HEK293 (cell line): Measurements from ENCODE around the gene CACUL1.

Experiments
- CTCF ChIA-PET: fragments of 350-600 bp; formaldehyde crosslinking; extraction: SDS; loops from one replicate; lab custom pipeline; 2021; ENCODE audit warnings: antibody characterized with exemption; lab: Yijun Ruan, JAX
- POLR2A ChIA-PET: fragments of 300-600 bp; formaldehyde crosslinking; extraction: SDS; loops from one replicate; lab custom pipeline; 2020; ENCODE audit warnings: antibody characterized with exemption, inconsistent platforms; lab: Yijun Ruan, JAX
- H3K27ac ChIP-seq: fragments of 200-500 bp; sonication (Bioruptor generic); 2 replicates; pipeline ENCODE4 v1.5.1; 2014; ENCODE audit warnings: low read depth, low read length, control low read depth, inconsistent platforms; ENCODE audit errors: extremely low read depth
- H3K36me3 ChIP-seq, 2 experiments: fragments of 200-500 bp in 1 of 2; sonication (Bioruptor generic) in 1 of 2; 1 replicate in 1 of 2; 2 replicates in 1 of 2; pipeline ENCODE4 v1.5.1; 2014 to 2017; ENCODE audit warnings: inconsistent platforms in 2 of 2, low read length in 2 of 2; ENCODE audit not compliant: control insufficient read depth in 2 of 2, insufficient read depth in 1 of 2
- H3K4me1 ChIP-seq: fragments of 200-500 bp; sonication (Bioruptor generic); 2 replicates; pipeline ENCODE4 v1.5.1; 2014; ENCODE audit warnings: mild to moderate bottlenecking, low read length, inconsistent platforms; ENCODE audit not compliant: control insufficient read depth, insufficient read depth
- H3K4me3 ChIP-seq: 2 replicates; pipeline ENCODE4 v1.5.1; 2011; ENCODE audit warnings: low read depth, mild to moderate bottlenecking, control low read depth, low read length, moderate library complexity
- H3K9me3 ChIP-seq: fragments of 200-500 bp; sonication (Bioruptor generic); 2 replicates; pipeline ENCODE4 v1.5.1; 2014; ENCODE audit warnings: low read depth, low read length, inconsistent platforms; ENCODE audit not compliant: control insufficient read depth, insufficient read depth
- OSR2 ChIP-seq: fragments of 450-650 bp; formaldehyde crosslinking; IDR thresholded peaks from 2 replicates; pipeline ENCODE4 v1.5.1; 2016; ENCODE audit warnings: missing biosample characterization, missing genetic modification characterization
- ZFP3 ChIP-seq: fragments of 450-650 bp; formaldehyde crosslinking; IDR thresholded peaks from 2 replicates; pipeline ENCODE4 v1.5.1; 2016; ENCODE audit warnings: low read depth, missing biosample characterization, missing genetic modification characterization
- ZNF157 ChIP-seq: fragments of 450-650 bp; formaldehyde crosslinking; IDR thresholded peaks from 2 replicates; pipeline ENCODE4 v1.5.1; 2016; ENCODE audit warnings: missing biosample characterization, missing genetic modification characterization
- ZNF23 ChIP-seq: fragments of 450-650 bp; formaldehyde crosslinking; IDR thresholded peaks from 2 replicates; pipeline ENCODE4 v1.5.1; 2016; ENCODE audit warnings: missing biosample characterization, missing genetic modification characterization, borderline replicate concordance
- ZNF311 ChIP-seq: fragments of 450-650 bp; formaldehyde crosslinking; IDR thresholded peaks from 2 replicates; pipeline ENCODE4 v1.5.1; 2017; ENCODE audit warnings: missing biosample characterization, missing genetic modification characterization, borderline replicate concordance
- ZNF473 ChIP-seq: fragments of 450-650 bp; formaldehyde crosslinking; IDR thresholded peaks from 2 replicates; pipeline ENCODE4 v1.5.1; 2017; ENCODE audit warnings: missing biosample characterization, missing genetic modification characterization
- ZNF777 ChIP-seq: fragments of 450-650 bp; formaldehyde crosslinking; IDR thresholded peaks from 2 replicates; pipeline ENCODE4 v1.5.1; 2017; ENCODE audit warnings: missing biosample characterization, missing genetic modification characterization, borderline replicate concordance
- ZNF785 ChIP-seq: fragments of 450-650 bp; formaldehyde crosslinking; IDR thresholded peaks from 2 replicates; pipeline ENCODE4 v1.5.1; 2016; ENCODE audit warnings: missing biosample characterization, missing genetic modification characterization
- TF ChIP-seq, protein P1 (sequence below): fragments of 450-650 bp; formaldehyde crosslinking; IDR thresholded peaks from 2 replicates; pipeline ENCODE4 v1.5.1; 2017; ENCODE audit warnings: missing biosample characterization, mild to moderate bottlenecking, missing genetic modification characterization, moderate library complexity
- TF ChIP-seq, protein P2 (sequence below): fragments of 450-650 bp; formaldehyde crosslinking; IDR thresholded peaks from 2 replicates; pipeline ENCODE4 v1.5.1; 2016; ENCODE audit warnings: missing biosample characterization, missing genetic modification characterization
- TF ChIP-seq, protein P3 (sequence below): fragments of 450-650 bp; formaldehyde crosslinking; IDR thresholded peaks from 2 replicates; pipeline ENCODE4 v1.5.1; 2017; ENCODE audit warnings: missing biosample characterization, missing genetic modification characterization
- TF ChIP-seq, protein P4 (sequence below): fragments of 450-650 bp; formaldehyde crosslinking; IDR thresholded peaks from 2 replicates; pipeline ENCODE4 v1.5.0; 2017; ENCODE audit warnings: missing biosample characterization, missing genetic modification characterization, borderline replicate concordance
- TF ChIP-seq, protein P5 (sequence below): fragments of 450-650 bp; formaldehyde crosslinking; IDR thresholded peaks from 2 replicates; pipeline ENCODE4 v1.5.1; 2016; ENCODE audit warnings: missing biosample characterization, missing genetic modification characterization

Gene CACUL1

DNA sequence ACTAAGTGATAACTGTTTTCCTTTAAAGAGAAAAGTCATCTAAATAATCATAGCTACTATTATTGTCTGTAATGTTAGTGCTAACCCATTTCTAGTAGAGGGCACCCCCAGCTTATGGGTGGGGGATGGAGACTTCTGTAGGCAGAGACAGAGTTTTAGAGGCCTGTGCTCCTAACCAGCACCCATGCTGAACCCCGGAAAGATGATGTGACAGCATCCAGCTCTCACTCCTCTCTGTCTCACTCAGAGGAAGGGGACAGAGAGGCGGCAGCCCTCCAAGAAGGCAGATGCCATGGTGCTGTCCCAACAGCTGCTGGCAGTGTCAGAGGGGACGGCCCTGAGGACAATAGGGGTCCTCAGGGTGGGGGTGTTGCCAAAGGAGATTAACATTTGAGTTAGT, 84.9 kb downstream of the CACUL1 start:
- CTCF ChIA-PET: interaction anchor here (1.1 kb wide), 1 partner anchor 50 kb away, joined by 5 read pairs; no protein-coding TSS in a partner anchor

DNA sequence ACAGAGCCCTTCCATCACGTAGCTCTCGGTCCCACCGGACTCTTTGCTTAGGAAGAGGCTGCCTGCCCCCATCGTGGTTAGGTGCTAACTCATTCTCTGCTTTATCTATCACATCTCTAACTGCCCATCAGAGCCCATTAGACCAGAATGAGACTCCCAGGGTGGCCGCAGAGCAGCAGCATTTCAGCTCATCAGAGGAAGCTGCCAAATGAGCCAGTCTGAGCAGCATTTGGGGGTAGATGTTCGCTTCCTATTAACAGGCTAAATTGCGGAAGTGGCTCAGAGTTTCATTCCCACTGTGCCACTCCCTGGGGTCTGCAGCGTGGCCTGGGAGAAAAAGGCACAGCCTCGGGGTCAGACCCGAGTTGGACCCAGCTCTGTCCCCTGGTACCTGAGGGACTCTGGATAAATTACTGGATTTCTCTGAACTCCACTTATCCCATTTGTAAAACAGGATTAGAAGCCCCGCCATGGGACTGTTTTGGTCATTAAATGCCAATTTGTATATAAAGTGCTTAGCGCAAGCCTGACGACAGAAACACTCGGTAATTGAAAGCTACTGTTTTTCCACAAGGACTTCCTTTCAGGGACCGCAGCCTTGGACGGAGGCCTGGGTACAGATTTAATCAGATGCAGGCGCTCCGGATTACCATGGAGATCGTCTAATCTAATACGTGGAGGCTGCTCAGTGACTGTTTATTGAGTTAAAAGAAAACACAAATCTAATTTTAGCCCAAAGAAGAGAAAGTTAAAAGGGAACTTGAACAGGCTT, 85.6 kb downstream of the CACUL1 start:
- Histone ChIP-seq H3K9me3 (no peaks in the 10 kb centered on the region), H3K36me3 (peaks cover 0 to 13% of the 10 kb centered on the region in 2 experiments; a peak in 1 of 3 replicates), H3K4me3 (no peak overlapping the region), H3K4me1 (0 out of 2 replicates have a peak, but pooled peaks cover 4% of the 10 kb centered on the region), H3K27ac (no peak overlapping the region)
- CTCF ChIA-PET: interaction anchor here (0.7 to 1.1 kb wide), 3 partner anchors 51 to 371 kb away, joined by 3 to 5 read pairs (median 3); no protein-coding TSS in a partner anchor
- no peak for TF ChIP-seq ZNF157
- TF ChIP-seq, protein P1, sequence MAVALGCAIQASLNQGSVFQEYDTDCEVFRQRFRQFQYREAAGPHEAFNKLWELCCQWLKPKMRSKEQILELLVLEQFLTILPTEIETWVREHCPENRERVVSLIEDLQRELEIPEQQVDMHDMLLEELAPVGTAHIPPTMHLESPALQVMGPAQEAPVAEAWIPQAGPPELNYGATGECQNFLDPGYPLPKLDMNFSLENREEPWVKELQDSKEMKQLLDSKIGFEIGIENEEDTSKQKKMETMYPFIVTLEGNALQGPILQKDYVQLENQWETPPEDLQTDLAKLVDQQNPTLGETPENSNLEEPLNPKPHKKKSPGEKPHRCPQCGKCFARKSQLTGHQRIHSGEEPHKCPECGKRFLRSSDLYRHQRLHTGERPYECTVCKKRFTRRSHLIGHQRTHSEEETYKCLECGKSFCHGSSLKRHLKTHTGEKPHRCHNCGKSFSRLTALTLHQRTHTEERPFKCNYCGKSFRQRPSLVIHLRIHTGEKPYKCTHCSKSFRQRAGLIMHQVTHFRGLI (tag by site-specific recombination): peak; percentile 56; the same call in 1 of the 2 replicates
- no peak for TF ChIP-seq ZFP3 (tag by site-specific recombination)
- TF ChIP-seq ZNF311 (tag by site-specific recombination): no peak
- TF ChIP-seq OSR2 (tag by site-specific recombination): 0 out of 2 replicates have a peak, but pooled peaks have one; percentile 26
- TF ChIP-seq ZNF473 (tag by site-specific recombination): no peak
- TF ChIP-seq, protein P2, sequence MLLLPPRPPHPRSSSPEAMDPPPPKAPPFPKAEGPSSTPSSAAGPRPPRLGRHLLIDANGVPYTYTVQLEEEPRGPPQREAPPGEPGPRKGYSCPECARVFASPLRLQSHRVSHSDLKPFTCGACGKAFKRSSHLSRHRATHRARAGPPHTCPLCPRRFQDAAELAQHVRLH: no peak
- TF ChIP-seq, protein P3, sequence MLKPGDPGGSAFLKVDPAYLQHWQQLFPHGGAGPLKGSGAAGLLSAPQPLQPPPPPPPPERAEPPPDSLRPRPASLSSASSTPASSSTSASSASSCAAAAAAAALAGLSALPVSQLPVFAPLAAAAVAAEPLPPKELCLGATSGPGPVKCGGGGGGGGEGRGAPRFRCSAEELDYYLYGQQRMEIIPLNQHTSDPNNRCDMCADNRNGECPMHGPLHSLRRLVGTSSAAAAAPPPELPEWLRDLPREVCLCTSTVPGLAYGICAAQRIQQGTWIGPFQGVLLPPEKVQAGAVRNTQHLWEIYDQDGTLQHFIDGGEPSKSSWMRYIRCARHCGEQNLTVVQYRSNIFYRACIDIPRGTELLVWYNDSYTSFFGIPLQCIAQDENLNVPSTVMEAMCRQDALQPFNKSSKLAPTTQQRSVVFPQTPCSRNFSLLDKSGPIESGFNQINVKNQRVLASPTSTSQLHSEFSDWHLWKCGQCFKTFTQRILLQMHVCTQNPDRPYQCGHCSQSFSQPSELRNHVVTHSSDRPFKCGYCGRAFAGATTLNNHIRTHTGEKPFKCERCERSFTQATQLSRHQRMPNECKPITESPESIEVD (tag by site-specific recombination): peak; percentile 55
- TF ChIP-seq ZNF23 (tag by site-specific recombination): no peak
- TF ChIP-seq, protein P4, sequence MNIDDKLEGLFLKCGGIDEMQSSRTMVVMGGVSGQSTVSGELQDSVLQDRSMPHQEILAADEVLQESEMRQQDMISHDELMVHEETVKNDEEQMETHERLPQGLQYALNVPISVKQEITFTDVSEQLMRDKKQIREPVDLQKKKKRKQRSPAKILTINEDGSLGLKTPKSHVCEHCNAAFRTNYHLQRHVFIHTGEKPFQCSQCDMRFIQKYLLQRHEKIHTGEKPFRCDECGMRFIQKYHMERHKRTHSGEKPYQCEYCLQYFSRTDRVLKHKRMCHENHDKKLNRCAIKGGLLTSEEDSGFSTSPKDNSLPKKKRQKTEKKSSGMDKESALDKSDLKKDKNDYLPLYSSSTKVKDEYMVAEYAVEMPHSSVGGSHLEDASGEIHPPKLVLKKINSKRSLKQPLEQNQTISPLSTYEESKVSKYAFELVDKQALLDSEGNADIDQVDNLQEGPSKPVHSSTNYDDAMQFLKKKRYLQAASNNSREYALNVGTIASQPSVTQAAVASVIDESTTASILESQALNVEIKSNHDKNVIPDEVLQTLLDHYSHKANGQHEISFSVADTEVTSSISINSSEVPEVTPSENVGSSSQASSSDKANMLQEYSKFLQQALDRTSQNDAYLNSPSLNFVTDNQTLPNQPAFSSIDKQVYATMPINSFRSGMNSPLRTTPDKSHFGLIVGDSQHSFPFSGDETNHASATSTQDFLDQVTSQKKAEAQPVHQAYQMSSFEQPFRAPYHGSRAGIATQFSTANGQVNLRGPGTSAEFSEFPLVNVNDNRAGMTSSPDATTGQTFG (tag by site-specific recombination): no peak
- POLR2A ChIA-PET: no interaction called here

More for the DNA sequence above, 84.9 kb downstream of the CACUL1 start:
- Histone ChIP-seq H3K4me3 (no peak overlapping the region), H3K36me3 (peaks cover 0 to 20% of the 10 kb centered on the region in 2 experiments; a peak in 1 of 3 replicates), H3K9me3 (no peaks in the 10 kb centered on the region), H3K4me1 (0 out of 2 replicates have a peak, but pooled peaks cover 4% of the 10 kb centered on the region), H3K27ac (no peak overlapping the region)
- POLR2A ChIA-PET: no interaction called here
- TF ChIP-seq, protein P5, sequence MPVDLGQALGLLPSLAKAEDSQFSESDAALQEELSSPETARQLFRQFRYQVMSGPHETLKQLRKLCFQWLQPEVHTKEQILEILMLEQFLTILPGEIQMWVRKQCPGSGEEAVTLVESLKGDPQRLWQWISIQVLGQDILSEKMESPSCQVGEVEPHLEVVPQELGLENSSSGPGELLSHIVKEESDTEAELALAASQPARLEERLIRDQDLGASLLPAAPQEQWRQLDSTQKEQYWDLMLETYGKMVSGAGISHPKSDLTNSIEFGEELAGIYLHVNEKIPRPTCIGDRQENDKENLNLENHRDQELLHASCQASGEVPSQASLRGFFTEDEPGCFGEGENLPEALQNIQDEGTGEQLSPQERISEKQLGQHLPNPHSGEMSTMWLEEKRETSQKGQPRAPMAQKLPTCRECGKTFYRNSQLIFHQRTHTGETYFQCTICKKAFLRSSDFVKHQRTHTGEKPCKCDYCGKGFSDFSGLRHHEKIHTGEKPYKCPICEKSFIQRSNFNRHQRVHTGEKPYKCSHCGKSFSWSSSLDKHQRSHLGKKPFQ (tag by site-specific recombination): no peak
- TF ChIP-seq ZNF785 (tag by site-specific recombination) (no peak), ZNF777 (no peak)
